GM10266 (cell line): ENCODE measurements around the gene TTC22.

Experiments used
- DNase-seq: peaks from one replicate; pipeline ENCODE4 v3.0.0; 2012; ENCODE audit errors: extremely low spot score
- CTCF ChIP-seq: IDR thresholded peaks from 2 replicates; pipeline ENCODE4 v1.5.1; 2012; ENCODE audit warnings: mild to moderate bottlenecking, low read depth; ENCODE audit not compliant: control insufficient read depth, insufficient read depth; ENCODE audit errors: missing control alignments

The TTC22 gene

DNA sequence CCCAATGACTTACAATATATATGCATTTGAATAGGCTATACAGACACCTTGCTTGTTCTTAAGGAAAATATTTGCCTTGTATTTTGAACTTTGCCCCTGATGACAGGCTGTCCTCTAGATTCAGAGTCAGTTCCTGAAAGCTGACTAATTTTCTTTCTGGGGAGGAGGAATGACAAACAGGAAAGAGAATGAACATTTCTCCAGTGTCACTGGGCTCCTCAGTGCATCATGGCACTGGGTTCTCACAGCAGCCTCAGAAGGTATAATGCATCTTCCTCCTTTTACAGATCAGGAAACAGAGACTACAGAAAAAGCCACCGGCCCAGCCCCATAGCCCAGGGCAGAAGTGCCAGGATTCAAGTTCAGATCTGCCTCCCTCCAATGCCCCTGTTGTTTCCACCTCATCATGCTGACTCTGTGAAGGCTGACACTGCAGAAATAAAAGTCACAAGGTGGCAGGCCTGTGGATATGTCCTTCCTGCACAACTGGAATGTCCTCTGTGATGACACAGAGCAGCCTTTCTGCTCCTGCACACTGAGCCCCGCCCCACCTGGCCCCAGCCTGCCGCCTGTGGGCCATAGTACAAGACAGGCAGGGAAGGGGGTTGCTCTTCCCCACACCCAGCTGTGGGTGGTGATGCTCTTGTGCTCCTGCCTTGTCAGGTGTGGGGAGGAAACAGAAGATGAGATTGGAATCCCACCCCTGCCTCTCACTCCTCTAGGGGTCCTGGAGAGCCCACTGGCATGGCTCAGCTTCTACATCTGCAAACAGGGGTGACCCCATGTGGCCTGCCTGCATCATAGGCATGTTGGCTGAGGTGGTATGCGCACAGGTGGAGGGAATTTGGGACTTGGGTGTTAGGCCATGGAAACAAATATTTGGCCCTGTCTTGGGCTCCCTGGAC is 6.4 kb downstream of the TTC22 start:
- DNase-seq = no peak
- no peak for TF ChIP-seq CTCF

- no peak for DNase-seq
- TF ChIP-seq CTCF = no peak
Measured at GRCh38 chr1:54792686-54793282, 8.3 kb downstream of the TTC22 start.

DNA sequence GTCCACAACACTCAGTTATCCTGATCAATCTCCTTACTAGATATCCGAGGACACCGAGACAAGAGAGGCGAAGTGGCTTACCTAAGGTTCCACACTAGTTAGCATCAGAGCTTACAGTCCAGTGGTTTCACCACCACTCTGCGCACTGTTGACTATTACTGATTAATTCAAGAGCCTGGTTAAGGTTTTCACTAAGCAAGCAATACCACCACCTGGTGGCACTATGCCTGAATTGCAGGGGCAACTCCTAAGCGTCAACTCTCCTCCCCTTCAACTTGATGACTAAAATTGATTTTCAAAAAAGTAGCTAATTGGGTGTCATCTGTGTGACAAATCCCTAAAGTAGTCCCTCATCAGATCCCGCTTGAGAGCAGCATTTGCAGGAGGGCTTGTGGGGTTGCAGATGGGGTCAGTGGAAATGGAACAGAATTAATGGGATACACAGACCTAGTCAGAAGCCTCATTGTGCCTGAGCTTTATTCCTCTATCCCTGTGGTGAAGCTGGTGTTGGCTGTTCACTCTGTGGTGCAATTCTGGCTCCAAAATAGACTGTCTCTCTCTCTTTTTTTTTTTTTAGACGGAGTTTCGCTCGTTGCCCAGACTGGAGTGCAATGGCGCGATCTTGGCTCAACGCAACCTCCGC is 9.1 kb downstream of the TTC22 start:
- DNase-seq = no peak
- TF ChIP-seq CTCF = peak; percentile 27

GRCh38 chr1:54788459-54788858 is 12.7 kb downstream of the TTC22 start:
- no peak for TF ChIP-seq CTCF
- DNase-seq = no peak

GRCh38 chr1:54787604-54788003 is 13.5 kb downstream of the TTC22 start:
- DNase-seq = no peak

GRCh38 chr1:54786778-54787177 is 14.3 kb downstream of the TTC22 start:
- no peak for TF ChIP-seq CTCF
- DNase-seq = no peak

More at GRCh38 chr1:54787604-54788003, 13.5 kb downstream of the TTC22 start:
- TF ChIP-seq CTCF = no peak
